ENCODE data around the gene COL9A2. TPM values are rescaled to one million over a fixed set of nuclear protein-coding genes. Genes with fewer than 3 reads are reported as not detected.
"Not testable (repeated sequence)": the region's sequence is repeated elsewhere in the genome, so short reads cannot be mapped to it uniquely, and the experiment has no call there.

Gene COL9A2
- total and polyA plus RNA-seq, 5 experiments from 2014 or later: 0.73 to 6.3 (median 0.83) TPM

GRCh38 chr1:40344597-40344996 is 27.5 kb upstream of the COL9A2 start:
- Mint-ChIP-seq H3K27ac (peak overlapping the region; percentile 33 to 93 (median 76)), H3K36me3 (no peaks in the 10 kb centered on the region), H3K4me1 (peaks cover 39 to 56% (median 54%) of the 10 kb centered on the region in 4 donors), H3K4me3 (peak overlapping the region; percentile 70 to 89 (median 76)), H3K27me3 (no peaks in the 10 kb centered on the region), H3K9me3 (peaks cover 0 to 5% (median 0%) of the 10 kb centered on the region in 9 donors)
- POLR2A ChIA-PET: interaction anchor here (0.6 to 1.9 kb wide), 8 partner anchors 28 to 1093 kb away, joined by 3 to 10 read pairs (median 5); partner anchors contain the start of gene SMAP2
- DNase-seq: peak in 8 of 10 donors; percentile 13 to 68 (median 20)
- peak; percentile 82 to 88 for ATAC-seq

- not testable (repeated sequence) for H3K9me3 Mint-ChIP-seq, H3K36me3 Mint-ChIP-seq, H3K27me3 Mint-ChIP-seq
- H3K4me3 Mint-ChIP-seq: peak overlapping the region in 9 of 10 donors; percentile 1 to 83 (median 56)
- POLR2A ChIA-PET: interaction anchor here (0.7 to 2.5 kb wide), 6 partner anchors 27 to 189 kb away, joined by 3 to 14 read pairs (median 4); partner anchors contain the start of gene SMAP2
- peak overlapping the region; percentile 43 to 94 (median 74) for H3K27ac Mint-ChIP-seq
- ATAC-seq (peak in 1 of 2 donors; percentile 4), DNase-seq (peak in 1 of 10 donors; percentile 21)
- peaks cover 39 to 66% (median 61%) of the 10 kb centered on the region in 4 donors for H3K4me1 Mint-ChIP-seq
Measured at GRCh38 chr1:40342381-40342717, 25.3 kb upstream of the COL9A2 start.

GRCh38 chr1:40341491-40342380 is 24.6 kb upstream of the COL9A2 start:
- no peaks in the 10 kb centered on the region for H3K36me3 Mint-ChIP-seq
- DNase-seq (peak in 2 of 10 donors; percentile 8 to 18), ATAC-seq (peak in 1 of 2 donors; percentile 31)
- no peaks in the 10 kb centered on the region for H3K27me3 Mint-ChIP-seq
- POLR2A ChIA-PET: interaction anchor here (0.7 to 2.5 kb wide), 7 partner anchors 20 to 189 kb away, joined by 3 to 14 read pairs (median 4); partner anchors contain the start of gene SMAP2
- peak overlapping the region; percentile 43 to 94 (median 76) for H3K27ac Mint-ChIP-seq
- H3K9me3 Mint-ChIP-seq: peaks cover 0 to 5% (median 0%) of the 10 kb centered on the region in 9 donors
- H3K4me1 Mint-ChIP-seq: peaks cover 39 to 66% (median 61%) of the 10 kb centered on the region in 4 donors
- peak overlapping the region in 9 of 10 donors; percentile 11 to 83 (median 56) for H3K4me3 Mint-ChIP-seq

DNA sequence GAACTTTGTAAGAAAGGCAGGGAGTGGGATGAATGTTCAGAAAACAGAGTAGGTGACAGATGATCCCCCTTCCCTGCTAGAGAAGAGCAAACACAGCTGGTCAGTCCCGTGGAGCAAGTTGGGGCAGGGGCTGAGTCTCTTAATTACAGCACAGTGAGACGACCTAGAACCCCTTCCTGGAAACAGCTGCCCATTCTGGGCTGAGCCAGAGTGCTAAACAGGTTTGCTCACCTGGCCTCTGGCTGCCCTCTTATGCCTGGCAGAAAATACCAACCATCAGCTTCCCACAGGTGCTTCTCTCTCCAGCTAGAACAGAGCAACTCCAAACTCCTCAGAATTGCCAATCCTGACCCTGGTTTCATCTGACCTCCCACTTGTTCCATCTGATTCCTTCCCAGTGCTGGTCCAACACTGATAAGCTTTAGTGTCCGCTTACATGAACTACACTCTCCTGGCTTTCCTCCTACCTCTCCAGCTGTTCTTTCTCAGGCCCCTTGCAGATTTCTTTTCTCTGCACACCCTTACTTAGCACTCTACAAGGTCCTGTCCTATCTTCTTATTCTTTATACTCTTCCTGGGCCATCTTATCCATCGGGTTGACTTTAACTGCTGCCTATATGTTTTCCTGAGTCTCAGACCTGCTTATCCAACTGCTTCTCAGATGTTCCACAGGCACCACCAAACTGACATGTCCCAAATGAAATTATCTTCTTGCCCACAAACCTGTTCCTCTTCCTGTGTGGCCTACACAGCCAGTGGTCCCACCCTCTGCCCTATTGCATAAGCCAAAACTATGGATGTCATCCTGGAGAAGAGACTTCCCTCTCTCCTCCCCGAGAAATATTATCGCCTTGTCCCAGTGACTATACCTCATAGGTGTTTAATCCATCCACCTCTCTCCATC is 22.6 kb upstream of the COL9A2 start:
- POLR2A ChIA-PET: interaction anchor here (1.4 to 2.2 kb wide), 5 partner anchors 22 to 187 kb away, joined by 3 to 15 read pairs (median 9); partner anchors contain the start of gene COL9A2
- Mint-ChIP-seq H3K27me3 (no peaks in the 10 kb centered on the region), H3K4me1 (peaks cover 34 to 57% (median 52%) of the 10 kb centered on the region in 4 donors), H3K27ac (peak overlapping the region in 8 of 10 donors; percentile 49 to 90 (median 82)), H3K36me3 (no peaks in the 10 kb centered on the region), H3K4me3 (peak overlapping the region in 6 of 10 donors; percentile 2 to 66 (median 22)), H3K9me3 (peaks cover 0 to 5% (median 0%) of the 10 kb centered on the region in 9 donors)
- DNase-seq (no peak), ATAC-seq (no peak)

GRCh38 chr1:40338745-40339419 is 21.8 kb upstream of the COL9A2 start:
- peak; percentile 78 to 94 (median 89) for DNase-seq
- POLR2A ChIA-PET: interaction anchor here (0.6 to 2.2 kb wide), 8 partner anchors 23 to 189 kb away, joined by 3 to 15 read pairs (median 8); partner anchors contain the start of gene COL9A2

DNA sequence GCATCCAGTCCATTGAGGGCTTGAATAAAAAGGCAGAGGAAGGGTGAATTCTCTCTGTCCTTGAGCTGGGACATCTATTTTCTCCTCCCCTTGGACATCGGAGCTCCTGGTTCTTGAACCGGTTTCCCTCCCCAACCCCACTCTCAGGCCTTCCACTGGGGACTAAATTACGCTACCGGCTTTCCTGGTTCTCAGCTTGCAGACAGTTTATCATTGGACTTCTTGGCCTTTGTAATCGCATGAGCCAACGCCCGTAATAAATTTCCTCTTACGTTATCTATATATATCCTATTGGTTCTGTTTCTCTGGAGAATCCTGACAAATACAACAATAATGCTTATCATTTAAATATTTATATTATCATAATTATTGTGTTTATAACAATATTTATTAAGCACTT is 20.4 kb upstream of the COL9A2 start:
- peaks cover 21 to 36% (median 33%) of the 10 kb centered on the region in 4 donors for H3K4me1 Mint-ChIP-seq

More at GRCh38 chr1:40338745-40339419, 21.8 kb upstream of the COL9A2 start:
- no peaks in the 10 kb centered on the region for H3K27me3 Mint-ChIP-seq
- H3K4me3 Mint-ChIP-seq: peak overlapping the region; percentile 26 to 76 (median 52)
- peaks cover 0 to 5% (median 0%) of the 10 kb centered on the region in 9 donors for H3K9me3 Mint-ChIP-seq
- peaks cover 28 to 49% (median 44%) of the 10 kb centered on the region in 4 donors for H3K4me1 Mint-ChIP-seq
- H3K27ac Mint-ChIP-seq: peak overlapping the region; percentile 22 to 90 (median 70)
- ATAC-seq: peak; percentile 93 to 96
- no peaks in the 10 kb centered on the region for H3K36me3 Mint-ChIP-seq

GRCh38 chr1:40332695-40333094 is 15.6 kb upstream of the COL9A2 start:
- Mint-ChIP-seq H3K9me3 (peaks cover 0 to 9% (median 0%) of the 10 kb centered on the region in 9 donors), H3K27ac (no peak overlapping the region), H3K27me3 (no peaks in the 10 kb centered on the region), H3K4me1 (no peaks in the 10 kb centered on the region), H3K36me3 (no peaks in the 10 kb centered on the region), H3K4me3 (no peak overlapping the region)
- ATAC-seq: no peak
- POLR2A ChIA-PET: no interaction called here
- DNase-seq: no peak

More for the DNA sequence above, 20.4 kb upstream of the COL9A2 start:
- POLR2A ChIA-PET: interaction anchor here (1.4 to 2.2 kb wide), 3 partner anchors 22 to 184 kb away, joined by 5 to 15 read pairs (median 9); partner anchors contain the start of gene COL9A2
- Mint-ChIP-seq H3K4me3 (no peak overlapping the region), H3K27ac (peak overlapping the region in 1 of 10 donors; percentile 47), H3K27me3 (no peaks in the 10 kb centered on the region), H3K9me3 (peaks cover 0 to 4% (median 0%) of the 10 kb centered on the region in 9 donors), H3K36me3 (no peaks in the 10 kb centered on the region)
- DNase-seq (no peak), ATAC-seq (no peak)

GRCh38 chr1:40331403-40331802 is 14.3 kb upstream of the COL9A2 start:
- not testable (repeated sequence) for H3K27me3 Mint-ChIP-seq

GRCh38 chr1:40318970-40319621 is 2.0 kb upstream of the COL9A2 start:
- peaks cover 17 to 43% (median 27%) of the 10 kb centered on the region in 4 donors for H3K4me1 Mint-ChIP-seq
- H3K4me3 Mint-ChIP-seq: peak overlapping the region in 4 of 10 donors; percentile 8 to 56 (median 30)
- ATAC-seq: no peak
- no peak for DNase-seq
- H3K27me3 Mint-ChIP-seq: peaks cover 0 to 11% (median 6%) of the 10 kb centered on the region in 5 donors
- H3K9me3 Mint-ChIP-seq: no peaks in the 10 kb centered on the region
- no peaks in the 10 kb centered on the region for H3K36me3 Mint-ChIP-seq
- H3K27ac Mint-ChIP-seq: peak overlapping the region in 1 of 10 donors; percentile 33
- POLR2A ChIA-PET: interaction anchor here (0.5 kb wide), 1 partner anchor 169 kb away, joined by 3 read pairs; no protein-coding TSS in a partner anchor

More at GRCh38 chr1:40331403-40331802, 14.3 kb upstream of the COL9A2 start:
- H3K4me3 Mint-ChIP-seq, POLR2A ChIA-PET, DNase-seq, H3K9me3 Mint-ChIP-seq, ATAC-seq, H3K4me1 Mint-ChIP-seq, H3K27ac Mint-ChIP-seq, H3K36me3 Mint-ChIP-seq: not testable (repeated sequence)

DNA sequence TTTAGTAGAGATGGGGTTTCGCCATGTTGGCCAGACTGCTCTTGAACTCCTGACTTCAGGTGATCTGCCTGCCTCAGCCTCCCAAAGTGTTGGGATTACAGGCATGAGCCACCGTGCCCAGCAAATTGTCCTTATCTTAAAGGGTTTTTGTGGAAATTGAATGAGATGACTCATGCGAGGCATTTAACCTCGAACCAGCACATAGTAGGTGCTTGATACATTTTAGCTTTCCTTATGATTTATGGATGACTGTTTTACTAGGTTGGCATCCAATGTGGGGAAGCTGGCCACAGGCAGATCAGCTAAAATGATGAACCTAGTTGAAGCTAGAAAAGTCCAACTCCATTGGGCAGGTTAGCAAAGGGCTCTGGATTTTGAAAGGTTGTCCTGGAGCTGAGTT is 1.4 kb upstream of the COL9A2 start:
- peak overlapping the region in 2 of 10 donors; percentile 64 to 76 for H3K27ac Mint-ChIP-seq
- H3K4me1 Mint-ChIP-seq: peaks cover 17 to 43% (median 30%) of the 10 kb centered on the region in 4 donors
- no peaks in the 10 kb centered on the region for H3K9me3 Mint-ChIP-seq
- H3K4me3 Mint-ChIP-seq: peak overlapping the region in 1 of 10 donors; percentile 33
- no peaks in the 10 kb centered on the region for H3K36me3 Mint-ChIP-seq
- peaks cover 0 to 11% (median 6%) of the 10 kb centered on the region in 5 donors for H3K27me3 Mint-ChIP-seq
- ATAC-seq (no peak), DNase-seq (no peak)
- POLR2A ChIA-PET: interaction anchor here (0.5 kb wide), 1 partner anchor 169 kb away, joined by 3 read pairs; no protein-coding TSS in a partner anchor
